NCI-H345 (cell line): ENCODE results near the gene KCNJ12.
"Not testable (repeated sequence)": the region's sequence is repeated elsewhere in the genome, so short reads cannot be mapped to it uniquely, and the experiment has no call there.

ENCODE experiments used
- DNase-seq: peaks from one replicate; lab custom pipeline; 2025; lab: John Stamatoyannopoulos, UW

KCNJ12 gene

GRCh38 chr17:21349358-21350050 is 26.7 kb upstream of the KCNJ12 start:
- DNase-seq: not testable (repeated sequence)

DNA sequence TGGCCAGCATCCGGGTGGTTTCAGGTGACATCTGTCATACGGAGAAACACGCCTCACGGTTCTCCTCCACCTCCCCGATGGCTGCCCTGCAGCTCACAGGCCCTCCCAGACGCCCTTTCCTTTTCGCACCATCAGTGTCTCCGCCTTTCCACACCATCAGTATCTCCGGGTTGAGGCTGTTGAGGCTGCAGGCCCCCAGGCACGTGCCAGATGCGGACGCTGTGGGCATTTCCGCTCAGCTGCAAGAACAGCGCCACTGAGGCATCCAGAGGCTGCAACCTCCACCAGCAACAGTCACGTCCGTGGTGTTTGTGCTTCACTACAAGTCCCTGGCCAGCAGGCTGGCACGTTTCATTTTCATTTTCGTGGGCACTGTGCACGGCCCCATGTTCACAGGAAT is 25.7 kb upstream of the KCNJ12 start:
- DNase-seq: not testable (repeated sequence)

DNA sequence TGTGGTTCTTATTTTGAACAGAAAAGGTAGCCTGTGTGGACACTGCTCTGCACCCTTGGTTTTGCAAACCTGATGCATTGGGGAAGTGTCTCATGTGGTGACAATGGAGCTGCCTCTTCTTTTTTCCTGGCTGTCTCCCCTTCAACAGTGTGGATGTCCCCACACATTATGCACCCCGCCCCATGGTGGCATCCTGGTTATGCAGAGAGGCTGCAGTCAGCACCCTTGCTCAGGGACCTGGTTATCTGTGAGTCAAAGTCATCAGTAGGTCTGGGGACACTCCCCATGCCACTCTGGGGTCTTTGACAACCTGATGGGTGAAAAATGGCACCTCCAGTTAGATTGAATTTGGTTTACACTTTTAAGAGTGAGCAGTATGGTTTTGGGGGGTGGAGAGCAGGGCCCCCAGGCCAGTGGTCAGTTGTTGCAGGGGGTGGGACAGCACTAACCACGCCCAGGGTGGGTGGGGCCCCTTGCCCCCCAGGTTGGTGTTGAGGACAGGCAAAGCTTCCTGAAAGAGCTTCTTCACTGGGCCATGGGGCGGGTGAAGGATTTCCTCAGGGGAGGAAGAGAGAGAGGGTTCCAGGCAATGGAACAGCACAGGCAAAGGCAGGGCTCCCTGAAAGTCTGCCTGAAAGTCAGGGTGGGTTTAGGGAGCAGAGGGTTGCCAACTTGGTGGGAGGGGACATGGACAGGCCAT is 24.6 kb upstream of the KCNJ12 start:
- no peak for DNase-seq

GRCh38 chr17:21352221-21352980 is 23.8 kb upstream of the KCNJ12 start:
- no peak for DNase-seq

DNA sequence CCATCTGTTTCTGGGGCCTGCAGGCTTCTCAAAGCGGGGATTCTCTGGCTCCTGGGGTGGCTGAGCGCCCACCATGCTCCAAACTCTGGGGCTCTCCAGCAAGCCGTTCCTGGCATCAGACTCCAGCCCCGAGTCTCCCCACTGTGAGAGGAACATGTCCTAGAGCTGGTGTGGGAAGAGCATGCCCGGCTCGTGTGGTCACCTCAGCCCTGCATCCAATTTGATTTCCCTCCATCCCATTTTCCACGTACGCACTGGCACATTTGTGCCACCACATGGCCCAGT is 23.2 kb upstream of the KCNJ12 start:
- no peak for DNase-seq

- DNase-seq: no peak
Observed at GRCh38 chr17:21353326-21354010, 22.7 kb upstream of the KCNJ12 start.

GRCh38 chr17:21354796-21355385 is 21.3 kb upstream of the KCNJ12 start:
- DNase-seq: no peak

GRCh38 chr17:21355586-21355985 is 20.6 kb upstream of the KCNJ12 start:
- no peak for DNase-seq

- peak; percentile 4 for DNase-seq
Observed at GRCh38 chr17:21356537-21357127, 19.5 kb upstream of the KCNJ12 start.

DNA sequence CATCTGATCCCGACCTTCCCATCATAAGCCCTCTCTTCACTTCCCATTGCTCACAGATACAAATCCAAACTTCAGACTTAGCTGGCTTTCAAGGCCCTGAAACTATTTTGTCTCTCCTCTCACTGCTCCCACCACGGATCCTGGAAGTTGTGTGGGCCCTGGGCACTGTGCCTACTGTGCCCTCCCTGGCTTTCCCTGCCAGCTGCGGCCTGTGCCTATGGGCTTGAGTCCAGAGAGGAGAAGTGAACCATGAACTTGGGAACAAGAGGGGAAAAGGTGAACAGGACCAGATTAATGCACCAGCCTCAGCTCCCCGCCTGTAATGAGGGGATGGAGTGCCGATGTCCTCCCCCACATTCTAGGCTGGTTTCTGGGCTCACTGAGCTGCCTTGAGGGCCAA is 18.9 kb upstream of the KCNJ12 start:
- DNase-seq: no peak

- no peak for DNase-seq
Observed at GRCh38 chr17:21357696-21358656, 18.2 kb upstream of the KCNJ12 start.

GRCh38 chr17:21358682-21359482 is 17.3 kb upstream of the KCNJ12 start:
- DNase-seq: no peak

DNA sequence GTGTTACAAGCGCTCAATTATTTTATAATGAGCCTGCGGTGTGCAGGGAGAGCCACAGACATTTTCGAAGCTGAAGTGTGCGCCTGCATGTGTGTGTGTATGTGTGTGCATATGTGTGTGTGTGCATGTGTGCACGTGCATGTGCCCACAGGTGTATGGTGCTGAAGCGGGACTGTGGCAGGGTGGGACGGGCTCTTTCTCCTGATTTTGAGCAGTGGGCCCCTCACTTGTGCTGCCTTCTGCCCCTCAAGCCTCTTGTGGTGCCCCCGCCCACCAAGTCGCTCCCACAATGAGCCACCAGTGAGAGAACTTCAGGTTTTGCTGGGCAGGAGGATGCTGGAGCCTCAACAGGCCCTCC is 16.7 kb upstream of the KCNJ12 start:
- no peak for DNase-seq

DNA sequence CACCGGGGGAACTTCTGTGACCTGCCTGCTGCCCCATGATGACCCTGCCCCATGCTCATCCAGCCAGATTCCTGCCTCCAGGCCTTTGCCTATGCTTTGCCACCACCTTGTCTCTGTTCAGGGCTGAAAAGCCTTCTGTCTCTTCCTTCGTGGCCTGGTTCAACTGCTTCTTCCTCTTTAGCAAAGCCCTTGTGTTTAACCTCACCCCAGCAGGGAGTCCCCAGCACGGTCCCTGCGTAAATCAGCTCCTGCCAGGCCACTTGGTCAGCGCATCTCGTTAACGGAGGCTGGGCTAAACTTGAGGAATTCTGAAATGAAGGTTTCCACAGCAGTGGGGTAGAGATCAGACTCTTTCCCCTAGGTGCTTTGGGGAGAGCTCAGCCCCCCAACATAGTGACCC is 16.1 kb upstream of the KCNJ12 start:
- no peak for DNase-seq

GRCh38 chr17:21361020-21361809 is 14.9 kb upstream of the KCNJ12 start:
- DNase-seq: peak; percentile 38

- DNase-seq: no peak
Observed at GRCh38 chr17:21362331-21362931, 13.7 kb upstream of the KCNJ12 start.

DNA sequence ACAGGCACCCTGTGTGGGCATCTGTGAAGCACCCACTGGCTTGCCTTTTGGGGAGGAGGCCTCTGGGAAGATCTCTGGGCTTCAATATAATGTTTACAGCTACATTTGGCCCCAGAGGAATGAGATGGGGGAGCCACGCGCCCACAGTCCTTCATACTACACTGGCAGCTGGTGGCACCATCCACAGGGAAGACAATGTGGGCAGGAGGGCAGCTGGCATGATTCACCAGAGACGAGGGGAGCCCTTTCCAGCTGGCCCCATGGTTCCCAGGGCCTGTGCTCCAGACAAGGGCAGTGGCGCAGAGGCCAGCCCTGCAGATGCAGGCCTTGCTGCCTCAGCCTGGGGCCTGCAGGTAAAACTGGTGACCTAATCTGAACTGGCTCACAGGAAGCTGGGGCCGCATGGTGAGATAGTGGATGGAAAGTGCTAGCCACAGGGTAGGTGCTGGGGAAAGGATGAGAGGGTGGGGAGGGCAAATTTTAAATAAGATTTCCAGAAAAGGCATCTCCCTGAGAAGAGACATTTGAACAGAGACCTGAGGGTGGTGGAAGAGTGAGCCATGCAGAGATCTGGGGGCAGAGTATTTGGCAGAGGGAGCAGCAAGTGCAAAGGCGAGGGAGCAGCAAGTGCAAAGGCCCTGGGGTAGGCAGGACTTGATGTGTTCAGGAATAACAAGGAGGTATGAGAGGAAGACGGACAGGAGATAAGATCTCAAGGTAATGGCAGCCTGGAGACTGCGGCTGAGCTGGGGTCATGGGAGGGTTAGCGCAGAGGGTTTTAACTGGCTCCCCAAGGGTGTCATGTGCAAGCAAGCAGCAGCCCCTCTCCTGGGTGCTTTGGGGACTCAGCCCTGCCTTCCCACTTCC is 12.1 kb upstream of the KCNJ12 start:
- no peak for DNase-seq

- DNase-seq: no peak
Observed at GRCh38 chr17:21365016-21365415, 11.1 kb upstream of the KCNJ12 start.
